Measurements from ENCODE around the gene ADAM12. TPM values are rescaled to one million over a fixed set of nuclear protein-coding genes. Genes with fewer than 3 reads are reported as not detected.

Gene ADAM12
- total RNA-seq, 2 experiments from 2014 or later, result 1.3 TPM

GRCh38 chr10:126302826-126303665 is 85.2 kb downstream of the ADAM12 start:
- intact Hi-C loops (cut with micrococcal nuclease), result no loop called here
- no peak overlapping the region for H3K4me3 Mint-ChIP-seq
- H3K27ac Mint-ChIP-seq, result no peak overlapping the region
- ATAC-seq (no peak), DNase-seq (no peak)
- H3K27me3 Mint-ChIP-seq, result no peaks in the 10 kb centered on the region
- ChIA-PET POLR2A (no interaction called here), CTCF (no interaction called here)
- H3K4me1 Mint-ChIP-seq (ENCODE audit: low read depth), result no peaks in the 10 kb centered on the region
- TF ChIP-seq, protein P1, sequence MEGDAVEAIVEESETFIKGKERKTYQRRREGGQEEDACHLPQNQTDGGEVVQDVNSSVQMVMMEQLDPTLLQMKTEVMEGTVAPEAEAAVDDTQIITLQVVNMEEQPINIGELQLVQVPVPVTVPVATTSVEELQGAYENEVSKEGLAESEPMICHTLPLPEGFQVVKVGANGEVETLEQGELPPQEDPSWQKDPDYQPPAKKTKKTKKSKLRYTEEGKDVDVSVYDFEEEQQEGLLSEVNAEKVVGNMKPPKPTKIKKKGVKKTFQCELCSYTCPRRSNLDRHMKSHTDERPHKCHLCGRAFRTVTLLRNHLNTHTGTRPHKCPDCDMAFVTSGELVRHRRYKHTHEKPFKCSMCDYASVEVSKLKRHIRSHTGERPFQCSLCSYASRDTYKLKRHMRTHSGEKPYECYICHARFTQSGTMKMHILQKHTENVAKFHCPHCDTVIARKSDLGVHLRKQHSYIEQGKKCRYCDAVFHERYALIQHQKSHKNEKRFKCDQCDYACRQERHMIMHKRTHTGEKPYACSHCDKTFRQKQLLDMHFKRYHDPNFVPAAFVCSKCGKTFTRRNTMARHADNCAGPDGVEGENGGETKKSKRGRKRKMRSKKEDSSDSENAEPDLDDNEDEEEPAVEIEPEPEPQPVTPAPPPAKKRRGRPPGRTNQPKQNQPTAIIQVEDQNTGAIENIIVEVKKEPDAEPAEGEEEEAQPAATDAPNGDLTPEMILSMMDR (IDR thresholded peaks at IDR 0.05), result no peak
- H3K9me3 Mint-ChIP-seq, result peaks cover 1% of the 10 kb centered on the region
- no peaks in the 10 kb centered on the region for H3K36me3 Mint-ChIP-seq (ENCODE audit: low read depth)

- H3K4me3 Mint-ChIP-seq, result no peak overlapping the region
- DNase-seq (no peak), ATAC-seq (no peak)
- TF ChIP-seq, protein P1 (IDR thresholded peaks at IDR 0.05), result no peak
- CTCF ChIA-PET, result no interaction called here
- H3K27me3 Mint-ChIP-seq, result no peaks in the 10 kb centered on the region
- peaks cover 1% of the 10 kb centered on the region for H3K9me3 Mint-ChIP-seq
- H3K36me3 Mint-ChIP-seq (ENCODE audit: low read depth), result no peaks in the 10 kb centered on the region
- intact Hi-C loops (cut with micrococcal nuclease), result no loop called here
- POLR2A ChIA-PET, result no interaction called here
- H3K27ac Mint-ChIP-seq, result no peak overlapping the region
- no peaks in the 10 kb centered on the region for H3K4me1 Mint-ChIP-seq (ENCODE audit: low read depth)
Measured at GRCh38 chr10:126302476-126302756, 85.9 kb downstream of the ADAM12 start.

DNA sequence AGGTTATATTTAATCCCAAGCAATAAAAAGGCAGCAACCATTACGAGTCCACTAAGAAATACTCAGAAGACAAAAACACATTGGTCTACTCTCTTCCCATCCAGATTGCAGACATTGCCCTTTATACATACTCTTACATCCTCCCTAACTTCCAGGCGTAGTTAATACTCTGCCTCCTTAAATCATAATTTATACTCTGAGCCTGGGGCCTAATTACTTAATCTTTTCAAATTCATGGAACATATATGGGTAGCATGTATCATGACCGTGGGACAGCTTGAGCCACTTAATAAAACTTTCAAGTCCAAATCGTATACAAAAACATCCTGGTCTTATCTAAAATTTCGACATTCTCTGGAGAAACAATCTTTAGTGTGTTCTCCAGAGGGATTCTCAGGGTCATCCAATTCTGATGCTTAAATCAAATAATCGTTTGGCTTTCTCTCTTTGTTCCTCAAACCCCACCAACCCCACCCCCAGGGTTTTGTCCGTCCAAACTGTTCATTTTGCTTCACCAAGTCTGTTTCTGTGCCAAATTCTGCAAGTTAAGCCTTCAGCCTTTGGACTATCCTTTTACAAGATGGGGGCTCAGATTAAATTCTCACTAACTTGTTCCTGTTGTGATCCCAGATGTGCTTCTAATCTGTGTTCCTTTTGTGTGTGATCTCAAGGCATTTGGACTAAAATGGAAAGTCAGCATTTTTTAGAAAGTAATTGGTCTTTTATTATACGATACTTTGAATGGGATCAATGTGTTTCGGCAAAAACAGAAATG is 86.4 kb downstream of the ADAM12 start:
- no peaks in the 10 kb centered on the region for H3K36me3 Mint-ChIP-seq (ENCODE audit: low read depth)
- TF ChIP-seq, protein P1 (IDR thresholded peaks at IDR 0.05), result no peak

DNA sequence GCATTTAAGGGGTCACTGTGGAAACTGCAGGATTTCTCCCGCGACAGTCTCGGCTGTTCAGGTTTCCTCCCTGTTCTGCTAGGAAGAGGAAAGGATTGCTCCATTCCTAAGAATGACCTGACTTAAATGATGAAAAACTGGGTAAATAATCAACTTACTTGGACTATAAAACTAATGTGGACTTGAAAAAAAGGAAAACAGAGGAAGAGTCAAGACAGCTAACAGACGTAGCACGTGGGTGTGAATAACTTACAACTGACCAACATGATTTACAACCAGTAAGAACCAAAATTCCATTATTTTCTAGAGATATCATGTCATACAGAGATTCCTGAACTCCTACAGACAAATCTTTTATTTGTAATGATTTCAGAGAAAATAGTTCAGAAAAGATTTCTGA is 93.8 kb downstream of the ADAM12 start:
- H3K4me3 Mint-ChIP-seq, result no peak overlapping the region
- intact Hi-C loops (cut with micrococcal nuclease), result no loop called here
- H3K36me3 Mint-ChIP-seq (ENCODE audit: low read depth), result no peaks in the 10 kb centered on the region
- ATAC-seq (no peak), DNase-seq (no peak)
- H3K4me1 Mint-ChIP-seq (ENCODE audit: low read depth), result no peaks in the 10 kb centered on the region
- peaks cover 1% of the 10 kb centered on the region for H3K27me3 Mint-ChIP-seq
- TF ChIP-seq, protein P1 (IDR thresholded peaks at IDR 0.05), result no peak
- H3K27ac Mint-ChIP-seq, result no peak overlapping the region
- ChIA-PET CTCF (no interaction called here), POLR2A (no interaction called here)
- H3K9me3 Mint-ChIP-seq, result no peaks in the 10 kb centered on the region

More for the DNA sequence above, 86.4 kb downstream of the ADAM12 start:
- Mint-ChIP-seq H3K27me3 (no peaks in the 10 kb centered on the region), H3K9me3 (peaks cover 1% of the 10 kb centered on the region), H3K27ac (no peak overlapping the region), H3K4me3 (no peak overlapping the region), H3K4me1 (ENCODE audit: low read depth) (no peaks in the 10 kb centered on the region)
- CTCF ChIA-PET, result no interaction called here
- POLR2A ChIA-PET, result no interaction called here
- no peak for ATAC-seq
- no peak for DNase-seq
- intact Hi-C loops (cut with micrococcal nuclease), result no loop called here

- intact Hi-C loops (cut with micrococcal nuclease), result no loop called here
- Mint-ChIP-seq H3K9me3 (no peaks in the 10 kb centered on the region), H3K4me3 (no peak overlapping the region), H3K27me3 (peaks cover 1% of the 10 kb centered on the region), H3K4me1 (ENCODE audit: low read depth) (no peaks in the 10 kb centered on the region), H3K27ac (no peak overlapping the region), H3K36me3 (ENCODE audit: low read depth) (no peaks in the 10 kb centered on the region)
- DNase-seq, result no peak
- ChIA-PET CTCF (no interaction called here), POLR2A (no interaction called here)
- TF ChIP-seq, protein P1 (IDR thresholded peaks at IDR 0.05), result no peak
- ATAC-seq, result no peak
Measured at GRCh38 chr10:126290232-126290631, 98.0 kb downstream of the ADAM12 start.

Data from activated CD8-positive, alpha-beta T cell treated with anti-CD3 and anti-CD28 coated beads for 36 hours (primary cell).